ENCODE results near the gene TRIM13. TPM values are rescaled to one million over a fixed set of nuclear protein-coding genes. Genes with fewer than 3 reads are reported as not detected.

The TRIM13 gene
- total and polyA plus RNA-seq, 8 donors = 4.1 to 23.7 (median 13.4) TPM

GRCh38 chr13:50011461-50011860 is 14.6 kb downstream of the TRIM13 start:
- Histone ChIP-seq H3K4me3 (no peak overlapping the region), H3K4me1 (peaks cover 0 to 27% (median 10%) of the 10 kb centered on the region in 4 donors), H3K27me3 (no peaks in the 10 kb centered on the region), H3K36me3 (peaks cover 16 to 67% (median 60%) of the 10 kb centered on the region in 4 donors), H3K9me3 (no peaks in the 10 kb centered on the region), H3K27ac (no peak overlapping the region)
- DNase-seq = no peak
- intact Hi-C loops (cut with DNase I; ENCODE audit: low total_unique reads) = no loop called here
- TF ChIP-seq EP300 (IDR thresholded peaks at IDR 0.05) (no peak), CTCF (IDR thresholded peaks at IDR 0.05) (no peak), POLR2AphosphoS5 (IDR thresholded peaks at IDR 0.05) (no peak), POLR2A (IDR thresholded peaks at IDR 0.05) (no peak)
- 89 to 96% (median 93%) methylated on average over 1 of the region's 1 CpG for WGBS, 5 donors

- intact Hi-C loops (cut with DNase I; ENCODE audit: low total_unique reads) = no loop called here
- no peak overlapping the region for H3K27ac ChIP-seq
- 94 to 97% (median 96%) methylated on average over 6 of the region's 6 CpGs for WGBS, 5 donors
- H3K27me3 ChIP-seq = no peaks in the 10 kb centered on the region
- peaks cover 16 to 60% (median 53%) of the 10 kb centered on the region in 4 donors for H3K36me3 ChIP-seq
- TF ChIP-seq CTCF (IDR thresholded peaks at IDR 0.05) = no peak
- no peak for TF ChIP-seq POLR2A (IDR thresholded peaks at IDR 0.05)
- no peak for TF ChIP-seq EP300 (IDR thresholded peaks at IDR 0.05)
- DNase-seq = no peak
- no peaks in the 10 kb centered on the region for H3K9me3 ChIP-seq
- H3K4me3 ChIP-seq = no peak overlapping the region
- peaks cover 0 to 32% (median 9%) of the 10 kb centered on the region in 4 donors for H3K4me1 ChIP-seq
These were observed 15.7 kb downstream of the TRIM13 start for GRCh38 chr13:50012396-50013169.

- Histone ChIP-seq H3K27ac (no peak overlapping the region), H3K36me3 (peaks cover 23 to 59% (median 48%) of the 10 kb centered on the region in 4 donors), H3K4me1 (peaks cover 0 to 27% (median 13%) of the 10 kb centered on the region in 4 donors), H3K9me3 (no peaks in the 10 kb centered on the region), H3K27me3 (no peaks in the 10 kb centered on the region), H3K4me3 (no peak overlapping the region)
- DNase-seq = no peak
- TF ChIP-seq CTCF (IDR thresholded peaks at IDR 0.05) = no peak
- TF ChIP-seq POLR2A (IDR thresholded peaks at IDR 0.05) = no peak
- intact Hi-C loops (cut with DNase I; ENCODE audit: low total_unique reads) = no loop called here
- WGBS, 5 donors = 84 to 95% (median 93%) methylated on average over 1 of the region's 1 CpG
These were observed 17.5 kb downstream of the TRIM13 start for GRCh38 chr13:50014386-50014785.

GRCh38 chr13:50015258-50015657 is 18.4 kb downstream of the TRIM13 start, which contains the start of gene KCNRG:
Gene KCNRG (plus strand): TSS chr13:50015444. CDS start chr13:50015494, 50 bp downstream.
- Histone ChIP-seq H3K36me3 (peaks cover 25 to 59% (median 51%) of the 10 kb centered on the region in 4 donors), H3K27me3 (no peaks in the 10 kb centered on the region), H3K4me1 (peaks cover 0 to 27% (median 13%) of the 10 kb centered on the region in 4 donors), H3K9me3 (no peaks in the 10 kb centered on the region), H3K27ac (peak within 1 kb of the TSS in 3 of 5 donors; percentile 14 to 46 (median 30)), H3K4me3 (no peak within 1 kb of the TSS)
- TF ChIP-seq CTCF (IDR thresholded peaks at IDR 0.05) = no peak
- no peak for TF ChIP-seq POLR2AphosphoS5 (IDR thresholded peaks at IDR 0.05)
- intact Hi-C loops (cut with DNase I; ENCODE audit: low total_unique reads) = no loop called here
- 40 to 57% (median 51%) methylated on average over 5 of the region's 5 CpGs for WGBS, 5 donors
- peak in 1 of 2 donors; percentile 43 for DNase-seq
